HG03442 (cell line): ENCODE data around the gene CDK2.

Experiments
- ATAC-seq: cut with Tn5 transposase; IDR thresholded peaks from one replicate; pipeline ENCODE4 v1.9.1; 2021; ENCODE audit warnings: mild to moderate bottlenecking, moderate library complexity; ENCODE audit not compliant: unreplicated experiment

CDK2 gene

DNA sequence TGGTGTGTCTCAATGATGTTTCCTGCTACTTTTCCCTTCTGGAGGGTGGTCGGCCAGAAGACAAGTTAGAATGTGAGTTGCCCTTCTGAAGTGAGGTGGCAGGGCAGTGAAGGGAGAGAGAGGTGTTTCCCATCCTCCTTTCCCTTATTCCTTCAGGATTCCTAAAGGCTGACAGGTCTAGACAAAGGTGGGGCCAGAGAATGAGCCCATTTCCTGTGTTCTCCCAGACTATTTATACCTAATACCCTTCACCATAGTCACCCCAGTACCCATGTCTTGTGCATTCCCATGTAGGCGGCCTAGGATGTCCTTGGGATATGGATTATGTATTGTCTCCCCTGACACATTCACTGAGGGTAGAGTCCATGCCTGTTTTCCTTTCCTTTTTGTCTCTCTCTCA is 28.6 kb upstream of the CDK2 start:
- no peak for ATAC-seq

DNA sequence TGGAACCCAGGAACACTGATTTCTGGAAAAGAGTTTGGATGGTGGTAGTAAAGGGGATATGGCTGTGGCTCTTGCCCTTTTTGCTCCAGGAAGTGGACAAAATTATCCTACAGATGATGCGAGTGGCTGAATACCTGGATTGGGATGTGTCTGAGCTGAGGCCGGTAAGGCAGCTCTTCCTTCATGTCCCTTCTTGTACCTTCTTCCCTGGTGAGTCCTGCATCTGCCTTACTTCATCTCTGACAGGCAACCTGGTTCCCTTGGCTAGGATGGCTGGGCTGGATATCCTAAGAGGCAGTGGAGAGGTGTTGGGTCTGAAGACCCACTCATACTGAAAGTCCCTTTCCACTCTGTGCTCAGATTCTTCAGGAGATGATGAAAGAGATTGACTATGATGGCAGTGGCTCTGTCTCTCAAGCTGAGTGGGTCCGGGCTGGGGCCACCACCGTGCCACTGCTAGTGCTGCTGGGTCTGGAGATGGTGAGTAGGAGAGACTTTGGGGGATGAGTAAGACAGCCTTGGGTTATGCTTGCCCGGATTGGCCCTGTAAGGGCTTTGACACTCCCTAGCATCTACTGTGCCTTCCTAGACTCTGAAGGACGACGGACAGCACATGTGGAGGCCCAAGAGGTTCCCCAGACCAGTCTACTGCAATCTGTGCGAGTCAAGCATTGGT is 27.7 kb upstream of the CDK2 start:
- no peak for ATAC-seq

DNA sequence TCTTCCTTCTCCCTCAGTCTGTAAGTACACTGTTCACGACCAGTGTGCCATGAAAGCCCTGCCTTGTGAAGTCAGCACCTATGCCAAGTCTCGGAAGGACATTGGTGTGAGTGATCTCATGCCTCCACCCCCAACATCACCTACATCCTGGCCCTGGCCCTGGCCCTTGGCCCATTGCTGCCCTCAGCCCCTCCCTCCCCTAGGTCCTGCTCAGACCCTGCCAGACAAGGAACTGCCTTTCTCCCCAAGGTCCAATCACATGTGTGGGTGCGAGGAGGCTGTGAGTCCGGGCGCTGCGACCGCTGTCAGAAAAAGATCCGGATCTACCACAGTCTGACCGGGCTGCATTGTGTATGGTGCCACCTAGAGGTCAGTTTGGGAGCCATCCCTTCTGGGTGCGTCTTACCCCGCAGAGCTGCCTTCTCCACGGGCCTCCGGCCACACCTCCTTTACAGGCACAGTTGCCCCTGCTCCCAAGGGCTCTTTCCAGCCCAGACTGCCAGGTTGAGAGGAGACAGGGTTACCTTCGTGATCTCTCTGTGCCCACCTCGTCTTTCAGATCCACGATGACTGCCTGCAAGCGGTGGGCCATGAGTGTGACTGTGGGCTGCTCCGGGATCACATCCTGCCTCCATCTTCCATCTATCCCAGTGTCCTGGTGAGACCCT is 26.4 kb upstream of the CDK2 start:
- peak; percentile 87 for ATAC-seq

DNA sequence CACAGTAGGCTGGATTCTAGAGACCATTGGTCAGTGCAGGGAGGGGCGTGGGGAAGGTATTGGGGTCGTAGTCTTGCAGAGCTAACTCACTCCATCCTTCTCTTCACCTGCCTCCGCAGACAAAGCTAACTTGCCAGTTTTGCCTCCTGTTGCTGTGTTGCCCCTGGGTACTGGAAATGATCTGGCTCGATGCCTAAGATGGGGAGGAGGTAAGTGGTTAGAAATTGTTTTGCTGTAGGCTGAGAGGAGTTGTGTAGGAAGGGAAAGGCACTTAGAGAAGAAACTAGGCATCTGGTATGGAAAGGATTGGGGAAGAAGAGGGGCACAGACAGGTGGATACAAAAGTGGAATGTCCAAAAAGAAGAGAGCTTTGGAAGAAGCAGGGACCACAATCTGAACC is 24.6 kb upstream of the CDK2 start:
- no peak for ATAC-seq

DNA sequence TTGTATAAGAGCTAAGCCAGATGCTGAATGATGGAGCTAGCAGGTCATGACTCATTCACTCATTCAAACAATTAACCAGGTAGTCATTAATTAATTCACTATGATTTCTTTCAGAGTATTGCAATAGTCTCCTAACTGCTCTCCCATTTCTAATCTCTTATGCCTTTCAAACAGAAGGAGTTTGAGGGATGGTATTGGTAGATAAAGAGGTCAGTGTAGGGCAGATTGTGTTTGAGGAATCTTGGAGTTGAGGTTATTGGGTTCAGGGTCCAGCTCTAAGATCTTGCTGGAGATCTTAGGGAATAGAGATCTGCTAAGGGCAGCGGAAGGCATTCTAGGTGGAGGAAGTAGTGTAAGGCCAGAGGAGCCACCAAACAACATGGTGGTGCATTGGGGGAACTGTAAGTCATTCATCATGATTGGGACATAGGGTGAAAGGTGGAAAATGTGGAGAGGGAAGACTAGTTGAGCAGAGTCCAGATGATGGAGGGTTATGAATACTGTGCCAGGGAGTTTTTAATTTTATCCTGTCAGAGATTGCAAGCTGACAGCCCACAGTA is 24.0 kb upstream of the CDK2 start:
- no peak for ATAC-seq

DNA sequence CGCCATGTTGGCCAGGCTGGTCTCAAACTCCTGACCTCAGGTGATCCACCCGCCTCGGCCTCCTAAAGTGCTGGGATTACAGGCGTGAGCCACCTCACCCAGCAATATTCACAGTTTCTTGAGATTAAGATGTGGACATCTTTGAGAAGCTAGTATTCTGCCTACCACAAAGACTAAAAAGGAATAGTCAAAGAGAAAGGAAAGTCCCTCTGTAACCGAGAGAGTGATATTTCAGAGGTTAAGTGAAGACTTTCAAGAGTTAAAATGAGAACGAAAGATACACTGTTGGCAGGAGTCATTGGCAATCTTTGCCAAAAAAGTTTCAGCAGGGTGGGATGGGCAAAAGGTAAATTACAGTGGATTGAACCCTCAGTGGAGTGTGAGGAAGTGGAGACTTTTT is 20.1 kb upstream of the CDK2 start:
- ATAC-seq, result no peak

DNA sequence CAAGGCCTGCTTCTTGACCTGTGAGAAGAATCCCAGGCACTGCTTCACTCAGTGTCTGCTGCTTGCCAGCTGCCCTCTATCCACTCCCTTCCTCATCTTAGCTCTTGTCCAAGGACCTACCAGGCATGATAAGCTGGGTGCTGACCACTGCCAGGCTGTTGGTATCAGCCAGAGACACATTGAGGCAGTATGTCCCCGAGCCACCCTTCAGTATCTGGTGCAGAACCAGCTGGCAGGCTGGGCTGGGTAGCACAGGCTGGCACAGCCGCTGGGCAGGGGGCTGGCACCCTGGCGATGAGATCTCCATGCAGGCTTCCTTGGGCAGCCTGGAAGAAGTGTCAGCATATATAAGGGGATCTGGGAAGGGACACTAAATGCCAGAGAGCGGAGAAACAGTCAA is 11.3 kb upstream of the CDK2 start:
- no peak for ATAC-seq

DNA sequence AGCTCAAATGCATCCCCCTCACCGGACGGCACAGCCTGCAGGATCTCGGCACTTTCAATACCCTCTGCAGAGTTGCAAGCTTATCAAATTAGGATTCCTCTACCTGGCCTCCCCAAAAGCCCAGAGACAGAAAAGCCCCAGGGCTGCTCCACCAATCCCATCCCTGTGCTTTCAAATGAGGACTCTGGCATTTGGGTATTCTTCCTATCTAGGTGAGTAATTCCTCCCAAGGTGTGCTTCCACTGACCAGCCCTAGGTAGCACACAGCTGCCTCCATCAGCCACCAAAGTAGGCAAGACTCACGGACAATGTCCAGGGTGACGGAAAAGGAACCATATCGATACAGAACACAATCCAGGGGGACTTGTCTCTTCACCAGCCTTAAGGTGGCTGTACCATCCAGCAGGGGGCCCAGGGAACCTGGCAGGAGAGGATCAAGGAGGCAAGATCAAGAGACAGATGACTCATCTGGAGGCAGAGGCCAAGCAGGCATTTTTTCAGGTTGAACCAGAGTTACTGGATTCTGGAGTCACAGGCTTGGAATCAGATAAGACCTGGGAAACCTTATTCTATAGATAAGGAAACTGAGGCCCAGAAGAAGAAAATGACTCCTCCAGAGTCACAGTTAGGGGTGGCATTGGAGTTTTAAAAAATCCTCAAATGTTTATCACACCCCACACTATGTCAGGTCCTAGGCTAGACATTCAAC is 10.7 kb upstream of the CDK2 start:
- no peak for ATAC-seq

DNA sequence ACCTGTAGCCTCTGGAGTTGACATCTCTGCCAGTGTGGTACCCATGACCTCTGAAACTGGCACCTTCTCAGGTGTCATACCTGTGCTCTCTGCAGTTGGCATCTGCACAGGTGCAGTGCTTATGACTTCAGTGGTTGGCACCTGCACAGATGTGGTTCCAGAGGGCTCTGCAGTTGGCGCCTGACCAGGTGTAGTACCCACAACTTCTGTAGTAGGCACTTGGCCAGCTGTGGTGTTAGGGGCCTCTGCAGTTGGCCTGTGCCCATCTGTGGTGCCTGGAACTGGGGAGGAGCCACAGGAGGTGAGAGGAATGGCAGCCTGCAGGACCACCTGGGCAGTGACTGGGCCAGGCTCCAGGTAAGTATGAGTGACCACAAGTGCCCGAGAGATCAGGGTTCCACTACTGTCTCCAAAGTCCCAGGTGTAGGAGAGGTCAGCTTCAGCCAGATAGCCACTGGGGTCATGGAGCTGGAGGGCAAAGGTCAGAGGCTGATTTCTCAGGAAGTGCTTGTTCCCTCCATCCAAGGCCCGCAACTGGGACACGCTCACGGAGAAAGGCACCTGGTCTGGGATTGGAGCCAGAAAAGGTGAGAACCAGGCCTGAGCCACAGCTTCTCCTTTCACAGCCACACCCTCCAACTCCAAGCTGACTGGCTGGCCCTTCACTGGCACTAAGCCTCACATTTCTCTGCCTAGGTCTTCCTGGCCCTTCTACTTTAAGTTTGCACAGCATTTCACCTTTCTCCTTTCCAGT is 9.3 kb upstream of the CDK2 start:
- no peak for ATAC-seq

DNA sequence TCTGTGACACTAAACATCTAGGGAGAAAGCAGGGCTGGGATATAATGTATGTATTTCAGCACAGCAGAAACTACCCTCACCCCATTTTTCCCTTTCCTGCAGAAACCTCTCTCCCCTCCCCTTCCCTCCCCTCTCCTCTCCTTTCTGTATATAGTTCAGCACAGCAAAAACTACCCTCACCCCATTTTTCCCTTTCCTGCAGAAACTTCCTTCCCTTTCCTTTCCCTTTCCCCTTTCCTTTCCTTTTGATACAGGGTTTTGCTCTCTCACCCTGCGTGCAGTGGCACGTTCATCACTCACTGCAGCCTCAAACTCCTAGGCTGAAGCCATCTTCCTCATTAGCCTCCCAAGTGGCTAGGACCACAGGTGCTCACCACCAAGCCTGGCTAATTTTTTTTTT is 2.9 kb upstream of the CDK2 start:
- no peak for ATAC-seq

DNA sequence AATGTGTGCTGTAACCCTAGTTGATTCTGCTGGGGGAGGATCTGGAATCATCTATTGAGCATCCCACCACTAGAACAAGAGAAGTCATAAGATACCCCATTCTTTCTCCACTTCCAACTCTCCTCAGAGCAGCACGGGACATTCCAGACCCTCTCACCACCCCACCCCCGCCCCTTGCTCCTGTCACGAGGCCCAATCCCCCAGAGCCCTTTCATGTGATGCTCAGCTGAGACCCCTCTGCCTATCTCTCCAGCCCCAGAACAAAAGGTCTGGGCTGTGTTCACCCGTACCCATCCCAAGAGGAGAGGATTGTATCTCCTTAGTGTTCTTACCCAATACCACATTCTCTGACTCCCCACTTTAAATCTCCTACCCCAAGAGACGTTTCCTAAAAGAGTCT is 1.4 kb upstream of the CDK2 start:
- ATAC-seq, result no peak

DNA sequence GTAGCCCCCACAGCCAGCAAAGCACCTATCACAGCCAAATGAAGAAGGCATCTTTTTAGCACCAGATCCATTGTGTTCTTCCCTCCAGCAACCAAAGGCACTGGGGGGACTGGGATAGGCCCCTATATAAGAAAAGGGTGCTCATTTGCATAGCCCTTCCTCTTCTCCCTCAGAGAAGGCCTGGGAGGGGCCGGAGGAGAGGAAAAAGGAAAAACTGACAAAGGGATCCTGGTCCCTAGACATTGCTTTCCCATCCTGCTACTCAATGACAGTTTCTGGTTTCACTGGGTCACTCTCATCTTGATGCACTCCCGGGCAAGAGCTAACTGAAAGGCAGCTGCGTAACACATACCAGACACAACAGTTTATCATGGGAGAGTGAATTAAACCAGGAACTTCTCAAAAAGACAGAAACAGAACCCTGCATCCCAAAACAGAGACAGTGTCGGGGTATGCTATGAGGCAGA is 656 bp upstream of the CDK2 start, which contains the start of gene PMEL:
TSS of gene PMEL (minus strand) at position 102 of the 467 bp plus-strand sequence. CDS start at position 71, 31 bp downstream.
- ATAC-seq, result no peak

DNA sequence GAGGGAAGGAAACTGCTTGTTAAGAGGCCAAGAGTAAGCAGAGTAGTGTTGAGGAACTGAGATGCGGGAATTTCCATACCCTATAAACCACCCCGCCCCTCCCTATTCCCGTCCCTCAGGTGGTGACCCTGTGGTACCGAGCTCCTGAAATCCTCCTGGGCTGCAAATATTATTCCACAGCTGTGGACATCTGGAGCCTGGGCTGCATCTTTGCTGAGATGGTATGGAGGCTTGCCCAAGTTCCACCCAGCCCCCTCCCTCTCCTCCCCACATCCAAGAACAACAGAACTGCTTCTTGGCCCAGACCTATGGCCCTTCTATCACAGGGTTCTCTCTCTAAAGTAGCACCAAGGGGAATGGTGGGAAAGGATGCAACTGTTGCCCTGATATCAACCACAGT is 2.7 kb downstream of the CDK2 start:
- ATAC-seq, result no peak

DNA sequence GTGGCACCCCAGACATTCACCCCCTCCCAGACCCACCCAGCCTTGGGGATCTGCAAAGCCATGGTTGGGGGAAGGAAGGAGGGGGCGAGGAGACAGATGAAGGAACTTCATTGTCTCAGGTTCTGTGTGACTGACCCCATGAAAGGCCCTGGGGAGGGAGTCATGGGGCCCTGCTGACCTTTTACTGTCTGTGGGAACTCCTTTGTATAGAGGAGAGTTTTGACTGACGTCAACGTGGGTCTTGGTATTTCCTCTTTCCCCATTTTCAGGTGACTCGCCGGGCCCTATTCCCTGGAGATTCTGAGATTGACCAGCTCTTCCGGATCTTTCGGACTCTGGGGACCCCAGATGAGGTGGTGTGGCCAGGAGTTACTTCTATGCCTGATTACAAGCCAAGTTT is 4.1 kb downstream of the CDK2 start:
- ATAC-seq, result no peak

DNA sequence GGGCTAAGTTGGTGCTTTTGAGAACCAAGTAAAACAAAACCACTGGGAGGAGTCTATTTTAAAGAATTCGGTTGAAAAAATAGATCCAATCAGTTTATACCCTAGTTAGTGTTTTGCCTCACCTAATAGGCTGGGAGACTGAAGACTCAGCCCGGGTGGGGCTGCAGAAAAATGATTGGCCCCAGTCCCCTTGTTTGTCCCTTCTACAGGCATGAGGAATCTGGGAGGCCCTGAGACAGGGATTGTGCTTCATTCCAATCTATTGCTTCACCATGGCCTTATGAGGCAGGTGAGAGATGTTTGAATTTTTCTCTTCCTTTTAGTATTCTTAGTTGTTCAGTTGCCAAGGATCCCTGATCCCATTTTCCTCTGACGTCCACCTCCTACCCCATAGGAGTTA is 5.4 kb downstream of the CDK2 start:
- ATAC-seq, result no peak

DNA sequence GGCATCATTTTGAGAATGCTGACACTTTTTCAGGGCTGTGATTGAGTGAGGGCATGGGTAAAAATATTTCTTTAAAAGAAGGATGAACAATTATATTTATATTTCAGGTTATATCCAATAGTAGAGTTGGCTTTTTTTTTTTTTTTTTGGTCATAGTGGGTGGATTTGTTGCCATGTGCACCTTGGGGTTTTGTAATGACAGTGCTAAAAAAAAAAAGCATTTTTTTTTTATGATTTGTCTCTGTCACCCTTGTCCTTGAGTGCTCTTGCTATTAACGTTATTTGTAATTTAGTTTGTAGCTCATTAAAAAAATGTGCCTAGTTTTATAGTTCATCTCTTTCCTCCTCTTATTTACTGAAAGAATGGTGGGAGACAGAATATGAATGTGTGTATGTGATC is 5.8 kb downstream of the CDK2 start:
- ATAC-seq, result no peak

DNA sequence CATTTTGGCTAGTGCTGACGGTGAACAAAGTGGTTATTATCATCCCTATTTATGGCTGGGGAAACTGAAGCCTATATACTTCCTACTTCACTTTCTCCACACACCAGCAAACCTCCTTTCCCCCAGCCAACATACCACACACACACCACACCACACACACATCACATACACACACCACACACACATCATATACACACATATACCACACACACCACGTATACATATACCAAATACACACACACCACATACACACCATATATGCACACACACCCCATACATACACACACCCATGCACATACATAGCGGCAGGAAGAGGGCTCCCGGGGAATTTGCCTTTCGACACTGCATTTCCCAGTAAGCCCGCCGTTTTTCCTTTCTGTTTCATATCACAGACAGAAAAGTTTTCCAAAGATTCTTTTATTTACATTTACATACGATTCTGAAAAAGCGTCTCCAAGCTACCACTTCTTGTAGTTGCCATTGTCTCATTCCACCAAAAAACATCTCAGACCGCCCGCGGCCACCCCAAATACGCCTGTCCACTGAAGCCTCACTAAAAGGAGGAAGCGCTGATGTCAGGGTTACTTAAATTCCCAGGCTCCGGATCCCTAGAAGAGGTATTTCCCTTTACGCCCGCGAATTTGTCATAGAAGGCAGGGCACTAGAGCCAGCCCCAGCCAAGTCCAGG is 6.4 kb downstream of the CDK2 start:
- no peak for ATAC-seq

DNA sequence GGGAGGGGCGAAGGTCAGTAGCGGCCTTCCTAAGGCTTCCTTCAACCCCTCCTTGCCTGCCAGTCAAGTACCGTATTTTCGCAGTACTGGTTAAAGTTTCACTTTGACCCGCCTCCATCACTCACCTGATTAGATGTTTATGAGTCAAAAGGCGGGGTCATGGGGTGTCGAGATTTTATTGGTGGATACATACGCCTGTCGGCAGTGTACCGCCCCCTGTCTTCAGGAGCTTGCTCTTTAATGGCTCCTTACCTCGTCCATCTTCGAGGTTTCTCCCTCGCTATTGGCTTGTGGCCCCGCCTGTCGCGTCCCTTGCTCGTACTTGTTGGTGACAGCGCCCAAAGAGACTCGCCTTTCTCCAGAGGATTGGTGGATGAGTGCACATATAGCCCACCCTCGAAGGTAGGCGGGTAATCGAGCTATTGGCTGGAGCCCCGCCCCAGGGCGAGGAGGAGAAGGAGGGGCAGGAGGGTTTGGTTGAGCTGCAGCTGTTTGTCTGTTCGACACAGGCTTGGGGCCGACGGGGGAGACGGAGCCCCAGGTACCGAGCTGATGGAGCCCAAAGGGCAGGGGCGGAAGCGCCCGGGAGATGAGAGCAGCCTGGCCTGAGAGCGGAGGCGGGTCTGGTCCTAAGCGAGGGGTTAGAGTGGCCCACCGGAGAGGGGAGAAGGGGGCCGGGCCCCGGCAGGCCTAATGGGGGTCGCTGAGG is 7.1 kb downstream of the CDK2 start, which contains the start of gene RAB5B:
TSS of gene RAB5B (plus strand) at position 480 of the 709 bp plus-strand sequence. CDS start 12,883 bp downstream, outside the sequence.
- ATAC-seq, result peak; percentile 93

DNA sequence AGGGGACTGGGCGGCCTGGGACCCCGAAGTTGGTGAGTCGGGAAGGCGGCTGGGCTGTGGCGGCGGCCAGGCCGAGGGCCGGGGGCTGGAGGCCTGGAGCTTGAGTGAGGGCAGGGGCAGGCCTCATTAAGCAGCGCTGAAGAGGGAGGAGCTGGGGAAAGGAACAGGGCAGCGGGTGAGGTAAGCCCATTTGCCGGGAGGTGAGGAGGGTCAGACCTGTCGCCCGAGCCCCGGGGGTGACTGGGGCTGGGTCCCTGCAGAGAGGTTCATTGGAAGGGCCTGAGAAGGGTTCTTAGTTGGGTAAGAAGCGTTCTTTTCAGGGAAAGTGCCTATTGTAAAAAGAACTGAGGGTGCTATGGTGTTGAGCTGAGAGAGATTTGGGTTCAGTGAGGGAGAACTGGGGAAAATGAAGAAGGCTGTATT is 7.7 kb downstream of the CDK2 start:
- ATAC-seq, result peak; percentile 11

DNA sequence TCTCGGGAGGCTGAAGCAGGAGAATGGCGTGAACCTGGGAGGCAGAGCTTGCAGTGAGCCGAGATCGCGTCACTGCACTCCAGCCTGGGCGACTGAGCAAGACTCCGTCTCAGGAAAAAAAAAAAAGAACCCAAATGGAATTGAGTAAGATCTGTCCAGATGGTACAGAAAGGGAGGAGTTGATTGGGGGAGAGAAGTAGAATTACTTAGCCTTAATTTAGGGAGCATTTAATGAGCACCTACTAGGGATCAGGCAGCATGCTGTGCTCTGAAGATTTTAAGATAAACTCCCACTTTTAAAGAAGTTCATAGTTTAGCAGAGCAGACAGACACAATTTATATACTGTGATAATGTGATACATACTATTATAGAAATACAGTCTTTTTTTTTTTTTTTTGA is 11.8 kb downstream of the CDK2 start:
- no peak for ATAC-seq
